Breast epithelium (tissue), 3 donors: ENCODE results near the gene TINAGL1.

ENCODE experiments used
- CTCF ChIP-seq, 3 donors: fragments of 450-650 bp; IDR thresholded peaks; one replicate each; pipeline ENCODE4 v1.5.1; 2016 to 2017; ENCODE audit warnings: antibody characterized with exemption in 3 of 3, mild to moderate bottlenecking in 3 of 3, moderate library complexity in 3 of 3
- POLR2A ChIP-seq: fragments of 450-650 bp; IDR thresholded peaks from one replicate; pipeline ENCODE4 v1.6.1; 2016; ENCODE audit warnings: antibody characterized with exemption, mild to moderate bottlenecking, moderate library complexity
- POLR2AphosphoS5 ChIP-seq, 3 donors: sonication (generic); formaldehyde crosslinking; IDR thresholded peaks; one replicate each; pipeline ENCODE4 v1.6.1; 2017; ENCODE audit warnings: antibody characterized with exemption in 3 of 3

GRCh38 chr1:31573261-31573660 lies 3.1 kb upstream of the TINAGL1 start:
- TF ChIP-seq POLR2A: no peak
- TF ChIP-seq CTCF (IDR thresholded peaks at IDR 0.05): no peak
- no peak for TF ChIP-seq POLR2AphosphoS5 (IDR thresholded peaks at IDR 0.05)
